Raji (cell line): ENCODE results near the gene MRPL49.

ENCODE experiments used
- POLR2A ChIP-seq: IDR thresholded peaks from 2 replicates; pipeline ENCODE4 v1.6.1; 2011; ENCODE audit warnings: low read depth, low read length, control low read depth; ENCODE audit not compliant: insufficient read depth

Gene MRPL49

DNA sequence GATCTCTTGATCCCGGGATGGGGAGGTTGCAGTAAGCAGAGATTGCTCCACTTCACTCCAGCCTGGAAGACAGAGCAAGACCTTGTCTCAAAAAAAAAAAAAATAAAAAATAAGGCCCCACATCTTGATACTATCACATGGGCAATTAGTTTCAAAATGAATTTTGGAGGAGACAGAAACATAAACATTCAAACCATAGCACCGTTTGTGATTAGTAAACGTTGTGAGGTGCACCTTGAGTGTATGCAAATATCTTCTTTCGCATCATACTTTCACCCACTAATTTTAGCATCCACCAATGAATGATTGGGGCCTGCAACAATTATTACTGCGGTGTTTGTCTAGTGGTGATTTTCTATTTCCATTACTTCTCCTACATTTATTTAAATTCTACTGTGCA lies 36.9 kb downstream of the MRPL49 start:
- TF ChIP-seq POLR2A = no peak

DNA sequence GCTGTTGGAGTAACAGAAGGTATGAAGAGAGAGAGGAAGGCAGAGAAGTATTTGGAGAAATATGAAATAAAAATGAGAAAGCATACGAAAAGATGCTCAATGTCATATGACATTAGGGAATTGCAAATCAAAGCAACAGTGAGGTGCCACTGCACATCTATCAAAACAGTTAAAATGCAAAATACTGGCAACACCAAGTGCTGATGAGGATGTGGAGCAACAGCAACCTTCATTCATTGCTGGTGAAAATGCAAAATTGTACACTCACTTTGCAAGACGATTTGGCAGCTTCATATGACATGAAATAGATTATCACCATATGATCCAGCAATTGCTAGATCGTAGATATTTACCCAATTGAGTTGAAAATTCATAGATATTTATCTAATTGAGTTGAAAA lies 38.5 kb downstream of the MRPL49 start:
- TF ChIP-seq POLR2A = no peak

DNA sequence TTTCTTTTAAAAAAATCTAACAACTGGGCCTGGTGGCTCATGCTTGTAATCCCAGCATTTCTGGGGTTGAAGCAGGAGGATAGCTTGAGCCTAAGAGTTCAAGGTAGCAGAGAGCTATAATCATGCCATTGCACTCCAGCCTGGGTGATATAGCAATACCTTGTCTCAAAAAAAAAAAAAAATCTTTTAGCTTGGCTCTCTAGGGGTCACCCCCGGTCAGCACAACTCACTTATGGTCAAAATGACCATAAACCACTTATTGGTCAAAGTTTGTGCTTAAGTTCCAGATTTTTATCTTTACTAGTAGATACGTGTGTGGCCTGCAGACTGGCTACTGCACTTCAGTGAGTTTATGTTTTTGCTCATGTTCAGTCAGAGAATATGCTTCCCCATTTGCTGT lies 41.6 kb downstream of the MRPL49 start:
- TF ChIP-seq POLR2A = no peak

DNA sequence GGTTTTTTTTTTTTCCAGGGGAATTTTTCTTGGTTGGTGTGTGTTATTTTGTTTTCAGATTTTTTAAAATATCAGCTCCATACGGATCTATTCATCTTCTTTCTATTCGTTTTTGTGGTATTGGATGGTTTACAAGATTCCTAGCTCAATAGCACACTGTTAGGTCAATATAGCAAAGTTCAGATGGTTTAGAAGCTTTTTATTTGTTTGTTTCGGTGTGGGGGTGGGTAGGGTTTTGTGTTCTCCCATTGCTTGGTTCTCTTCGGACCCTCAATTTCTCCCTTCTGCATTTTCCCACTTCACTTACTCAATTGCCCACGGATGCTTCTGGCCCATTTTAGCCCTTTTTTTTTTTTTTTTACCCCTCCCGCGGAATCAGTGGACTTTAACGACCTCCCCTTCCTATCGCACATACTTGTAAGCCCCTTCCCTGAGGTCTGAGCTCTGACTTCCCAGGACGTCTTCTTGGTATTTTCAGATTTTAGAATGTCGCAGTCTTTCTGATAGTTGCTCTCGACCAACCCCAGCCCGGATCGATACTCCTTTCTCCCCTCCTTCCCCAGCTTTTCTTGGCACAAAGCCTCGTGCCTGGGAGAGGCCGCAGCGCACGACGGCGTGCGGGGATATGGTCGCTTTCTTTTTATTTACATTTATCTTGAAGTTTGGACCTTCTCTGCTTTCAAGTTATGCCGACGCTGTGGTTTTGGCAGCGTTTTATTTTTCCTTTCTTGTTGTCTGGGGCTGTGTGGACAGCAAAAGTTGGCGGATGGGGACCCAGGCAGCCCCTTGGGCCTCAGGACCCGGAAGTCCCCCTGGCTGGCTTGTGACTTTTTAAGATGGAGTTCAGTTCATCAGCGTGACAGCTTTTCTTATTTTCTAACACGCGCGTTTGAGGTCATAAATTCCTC lies 43.5 kb downstream of the MRPL49 start:
- TF ChIP-seq POLR2A = no peak

DNA sequence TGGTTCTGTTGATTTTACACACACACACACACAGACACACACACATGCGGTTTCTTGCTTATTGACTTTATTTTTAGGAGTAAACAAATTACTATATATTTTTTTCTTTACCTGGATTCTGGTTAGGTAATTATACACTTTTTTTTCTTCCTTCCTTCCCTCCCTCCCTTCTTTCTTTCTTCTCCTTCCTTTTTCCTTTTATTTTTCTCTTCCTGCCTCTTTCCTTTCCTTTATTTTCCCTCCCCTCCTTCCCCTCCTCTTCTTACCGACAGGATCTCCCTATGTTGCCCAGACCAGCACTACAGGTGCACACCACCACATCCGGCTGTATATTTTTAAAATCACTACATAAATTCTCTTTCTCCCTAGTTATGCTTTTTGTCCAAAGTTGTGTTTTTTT lies 44.8 kb downstream of the MRPL49 start:
- TF ChIP-seq POLR2A = no peak

DNA sequence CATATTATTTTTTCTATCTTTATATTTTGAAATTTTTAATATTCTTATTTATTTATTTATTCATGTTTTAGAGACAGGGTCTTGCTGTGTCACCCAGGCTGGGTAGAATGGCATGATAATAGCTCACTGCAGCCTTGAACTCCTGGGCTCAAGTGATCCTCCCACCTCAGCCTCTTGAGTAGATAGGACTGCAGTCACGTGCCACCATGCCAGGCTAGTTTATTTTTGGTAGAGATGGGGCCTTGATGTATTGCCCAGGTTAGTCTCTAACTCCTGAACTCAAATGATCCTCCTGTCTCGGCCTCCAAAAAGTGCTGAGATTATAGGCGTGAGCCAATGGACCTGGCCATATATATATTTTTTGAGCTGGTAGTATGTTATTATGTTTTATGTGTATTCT lies 45.5 kb downstream of the MRPL49 start:
- no peak for TF ChIP-seq POLR2A

DNA sequence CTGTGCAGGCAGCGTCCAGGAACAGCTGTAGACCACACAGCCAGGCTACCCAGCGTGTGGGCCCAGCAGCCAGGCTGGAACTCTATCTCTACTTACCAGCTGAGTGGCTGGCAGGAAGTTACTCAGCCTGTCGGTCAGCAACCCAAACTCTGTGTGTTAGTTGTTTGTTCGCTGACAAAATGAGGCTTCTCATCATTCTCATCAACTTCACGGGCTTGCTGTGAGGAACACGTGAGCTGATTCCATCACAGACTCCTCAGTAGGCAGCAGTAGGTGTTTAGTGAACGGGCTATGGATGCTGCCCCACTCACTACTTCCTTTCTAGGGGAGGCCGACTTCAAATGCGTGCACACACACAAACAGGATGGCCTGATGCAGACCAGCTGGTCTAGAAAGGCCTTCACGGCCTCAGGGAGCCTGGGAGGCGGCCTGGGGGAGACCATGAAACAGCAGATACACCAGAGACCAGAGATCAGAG lies 47.1 kb downstream of the MRPL49 start:
- no peak for TF ChIP-seq POLR2A

DNA sequence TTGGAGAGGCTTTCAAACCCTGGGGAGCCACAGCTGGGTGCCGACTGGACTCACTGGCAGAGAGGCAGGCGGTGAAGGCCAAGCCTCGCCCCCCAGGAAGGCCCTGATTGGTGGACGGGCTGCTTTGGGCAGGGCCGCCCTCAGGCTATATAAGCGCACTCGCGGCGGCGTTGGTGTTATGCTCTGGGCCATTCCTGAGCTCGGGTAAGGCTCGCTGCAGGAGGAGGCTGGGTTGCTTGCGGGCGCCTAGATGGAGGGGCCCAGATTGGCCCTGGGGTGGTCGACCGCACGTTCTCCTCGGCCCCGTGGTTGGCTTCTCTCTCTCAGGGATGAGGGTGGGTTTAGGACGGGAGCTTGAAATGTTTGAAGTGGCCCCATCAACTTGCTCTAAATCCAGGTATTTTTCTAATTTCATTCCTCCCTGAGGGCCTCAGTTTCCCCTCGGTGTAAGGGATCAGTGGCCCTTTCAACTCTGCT lies 48.0 kb downstream of the MRPL49 start, which contains the start of gene SPDYC:
Gene SPDYC (plus strand): TSS at position 176 of the 477 bp plus-strand sequence. CDS start 1,125 bp downstream, outside the sequence.
- no peak for TF ChIP-seq POLR2A

DNA sequence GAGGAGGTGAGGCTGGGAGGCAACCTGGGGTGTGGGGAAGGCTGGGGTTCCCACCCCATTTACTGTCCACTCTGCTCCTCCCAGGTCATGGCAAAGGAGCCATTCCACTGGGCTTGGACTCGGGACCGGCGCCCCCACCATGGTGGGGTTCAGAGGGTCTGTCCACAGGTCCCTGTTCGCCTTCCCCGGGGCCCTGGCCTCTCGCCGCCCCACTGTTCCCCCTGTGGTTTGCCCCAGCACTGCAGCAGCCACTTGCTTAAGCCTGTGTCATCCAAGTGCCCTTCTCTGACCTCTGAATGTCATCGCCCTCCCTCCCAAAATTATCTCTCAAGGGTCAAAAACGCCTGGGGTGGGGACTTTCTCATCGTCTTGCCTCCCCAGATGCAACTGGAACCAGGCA lies 50.5 kb downstream of the MRPL49 start:
- no peak for TF ChIP-seq POLR2A
